Measurements from ENCODE around the gene TNIK. TPM values are rescaled to one million over a fixed set of nuclear protein-coding genes. Genes with fewer than 3 reads are reported as not detected.
A peak's percentile ranks its signal among the peaks of the same experiment; 100 is the strongest.

TNIK gene
- total RNA-seq, 1 donor from 2014 or later = 36.0 TPM

DNA sequence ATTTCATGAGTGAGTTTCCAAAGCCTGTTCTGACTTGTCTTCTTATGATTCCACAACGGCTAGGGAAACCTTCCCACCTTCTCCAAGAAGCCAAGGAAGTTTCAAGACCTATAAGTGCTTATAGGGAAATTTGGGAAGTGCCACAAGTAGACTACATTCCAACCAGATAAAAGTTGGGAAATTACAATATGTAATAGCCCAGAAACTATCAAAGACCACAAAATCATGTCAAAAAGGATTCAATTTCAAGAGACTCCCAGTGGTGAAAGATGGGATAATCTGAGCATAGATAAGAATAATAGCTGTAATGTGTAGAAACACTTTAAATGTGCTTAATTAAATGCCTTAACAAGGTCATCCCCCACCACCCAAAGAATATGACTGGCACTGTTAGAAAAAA lies 264.5 kb downstream of the TNIK start:
- DNase-seq (ENCODE audit: low read depth, low spot score) = no peak

- no peak for DNase-seq (ENCODE audit: low read depth, low spot score)
Observed at GRCh38 chr3:171194965-171195364, 265.2 kb downstream of the TNIK start.

GRCh38 chr3:171193693-171194092 lies 266.5 kb downstream of the TNIK start:
- peak; percentile 90 for DNase-seq (ENCODE audit: low read depth, low spot score)

DNA sequence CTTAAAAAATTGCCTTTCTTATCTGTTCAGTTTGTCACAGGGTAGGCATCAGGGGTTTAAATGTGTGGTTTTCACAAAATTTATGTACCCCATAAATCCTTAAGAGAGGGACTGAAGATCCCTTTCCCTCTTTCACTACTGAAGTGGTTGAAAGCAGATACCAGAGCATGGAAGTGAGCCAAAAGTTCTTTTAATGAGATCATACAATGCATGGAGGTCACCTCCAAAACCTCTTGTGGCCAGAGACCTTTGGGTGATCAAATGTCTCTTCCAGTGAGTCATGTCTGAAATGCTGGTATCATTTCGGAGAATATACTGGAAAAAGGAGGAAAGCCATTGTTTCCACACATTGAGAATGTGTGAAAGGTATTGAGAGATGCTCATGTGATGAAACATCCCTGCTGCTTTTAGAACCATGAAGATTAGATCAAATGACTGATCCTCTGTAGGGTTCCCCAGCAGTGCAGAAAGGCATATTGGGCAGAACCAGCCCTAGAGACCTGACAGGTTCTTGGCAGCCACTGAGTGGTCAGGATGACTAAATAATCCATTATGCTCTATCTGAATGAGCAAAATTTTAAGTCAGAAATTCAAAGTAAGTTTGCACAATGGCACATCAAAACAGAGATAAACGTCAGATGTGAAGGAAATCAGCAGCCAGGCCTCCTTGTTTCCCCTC lies 267.9 kb downstream of the TNIK start:
- peak; percentile 84 for DNase-seq (ENCODE audit: low read depth, low spot score)

DNA sequence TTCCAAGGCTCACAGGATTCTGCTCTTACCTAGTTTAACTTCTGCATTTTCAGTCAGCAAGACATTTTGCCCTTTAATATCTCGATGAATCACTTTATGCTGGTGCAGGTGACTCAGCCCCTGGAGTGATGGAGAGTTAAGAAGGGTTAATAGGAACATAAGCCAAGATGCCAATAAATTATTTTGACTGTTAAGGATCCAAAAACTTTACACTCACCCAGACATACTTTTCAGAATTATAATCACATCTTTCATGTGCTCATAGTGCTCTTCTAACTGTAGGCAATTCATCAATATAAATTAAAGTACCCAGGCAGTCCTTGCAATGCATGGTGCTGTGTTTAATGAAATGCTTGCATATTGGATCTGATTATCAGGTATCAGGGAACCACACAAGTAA lies 269.5 kb downstream of the TNIK start:
- no peak for DNase-seq (ENCODE audit: low read depth, low spot score)

DNA sequence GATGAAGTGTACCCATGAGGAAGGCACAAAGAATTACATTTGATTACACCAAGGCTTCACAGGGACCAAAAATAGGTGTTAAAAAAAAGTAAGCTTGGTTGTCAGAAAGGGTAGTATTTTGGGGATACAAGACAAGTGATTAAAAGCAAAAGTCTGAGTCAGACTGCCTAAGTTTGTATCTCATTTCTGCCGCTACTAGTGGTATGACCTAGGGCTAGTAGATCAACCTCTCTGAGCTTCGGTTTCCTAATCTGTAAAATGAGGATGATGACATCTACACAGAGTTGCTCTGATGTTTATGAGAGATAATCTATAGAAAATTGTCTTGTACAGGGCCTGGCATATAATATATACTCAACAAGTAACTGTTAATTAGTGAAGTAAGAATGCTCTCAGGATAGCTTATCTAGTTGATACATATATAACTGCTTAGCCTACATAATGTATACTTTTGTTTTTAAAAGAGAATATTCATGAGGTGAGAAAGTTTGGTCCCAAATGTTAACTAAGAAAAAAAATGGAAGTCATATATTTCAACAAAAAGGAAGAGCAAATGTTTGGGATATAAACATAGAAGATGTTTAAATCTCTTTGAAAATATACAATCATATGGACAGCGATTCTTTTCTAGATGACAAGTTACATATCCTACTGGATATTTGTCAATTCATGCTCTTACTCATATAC lies 270.7 kb downstream of the TNIK start:
- DNase-seq (ENCODE audit: low read depth, low spot score) = no peak

DNA sequence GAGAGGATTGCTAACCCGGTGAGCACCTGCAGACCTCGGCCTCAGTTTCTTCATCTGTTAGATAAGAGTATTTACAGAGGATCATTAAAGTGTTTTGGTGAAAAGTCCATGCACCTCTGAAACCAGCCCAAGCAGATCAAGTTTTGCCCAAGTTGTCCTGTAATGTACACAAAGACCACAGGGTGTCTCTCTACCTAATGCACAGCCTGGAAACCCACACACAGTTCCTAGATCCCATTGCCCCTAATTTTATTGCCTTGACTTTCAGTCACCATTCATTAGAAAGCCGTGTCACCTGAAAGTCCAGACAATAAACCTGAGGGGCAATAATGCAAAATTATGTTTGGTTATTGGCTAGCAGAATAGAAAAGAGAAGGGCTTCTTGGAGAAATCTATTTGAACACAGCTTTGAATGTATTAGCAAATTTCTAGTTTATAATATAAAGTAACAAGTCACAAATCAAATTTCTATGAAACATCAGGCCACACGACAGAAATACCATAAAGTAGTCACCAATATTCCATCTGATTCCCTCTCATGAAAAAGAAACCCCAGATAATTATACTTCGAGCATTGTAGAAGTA lies 272.4 kb downstream of the TNIK start:
- no peak for DNase-seq (ENCODE audit: low read depth, low spot score)

DNA sequence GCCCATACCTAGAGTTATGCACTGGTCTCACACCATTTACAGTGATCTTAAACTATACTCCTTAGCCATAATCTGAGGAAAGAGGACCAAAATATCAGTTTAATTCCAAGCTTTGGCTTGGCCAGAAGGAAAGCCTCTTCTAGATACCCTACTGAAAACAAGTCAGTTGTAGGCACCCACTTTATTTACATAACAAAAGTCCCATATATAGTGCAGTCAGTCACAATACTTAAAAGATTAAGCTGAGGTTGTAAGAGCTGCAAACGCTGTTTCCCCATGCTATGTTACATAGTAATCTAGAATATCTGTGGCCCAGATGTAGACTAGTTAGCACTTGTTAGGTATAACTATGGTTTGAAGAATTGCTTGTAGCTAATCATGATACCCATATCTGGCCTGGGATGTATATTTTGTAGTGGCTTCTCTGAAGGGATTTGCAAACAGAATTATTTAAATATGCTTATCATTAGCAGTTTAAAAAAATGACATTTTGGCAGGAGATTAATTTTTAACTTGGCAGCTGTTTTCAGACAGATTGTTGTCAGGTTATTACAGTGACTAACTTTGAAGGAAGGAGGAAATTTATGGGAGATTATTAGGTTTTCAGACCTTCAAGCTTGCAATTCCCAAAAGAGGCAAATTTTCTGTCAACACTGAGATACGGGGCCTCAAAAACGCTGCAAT lies 273.2 kb downstream of the TNIK start:
- no peak for DNase-seq (ENCODE audit: low read depth, low spot score)

GRCh38 chr3:171186383-171186782 lies 273.8 kb downstream of the TNIK start:
- DNase-seq (ENCODE audit: low read depth, low spot score) = no peak

- DNase-seq (ENCODE audit: low read depth, low spot score) = no peak
Observed at GRCh38 chr3:171185959-171186358, 274.2 kb downstream of the TNIK start.

- DNase-seq (ENCODE audit: low read depth, low spot score) = no peak
Observed at GRCh38 chr3:171184372-171184771, 275.8 kb downstream of the TNIK start.

DNA sequence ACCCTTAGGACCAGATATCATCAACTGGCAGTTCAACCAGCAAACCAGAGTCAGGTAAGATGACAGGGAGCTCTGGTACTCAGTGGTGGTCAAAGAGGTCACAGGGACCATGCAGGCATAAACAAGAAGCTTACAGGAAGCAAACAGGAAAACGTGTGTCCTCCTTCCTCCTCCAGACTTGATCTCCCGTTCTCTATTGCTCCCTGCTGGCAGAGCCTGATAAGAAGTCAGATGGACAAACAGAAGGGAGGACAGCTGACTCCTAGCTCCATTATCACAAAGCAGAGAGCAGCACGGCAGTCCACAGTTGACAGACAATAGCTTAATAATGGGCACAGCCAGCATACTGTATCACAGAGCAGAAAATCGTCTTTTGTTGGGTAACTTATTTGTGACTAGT lies 277.2 kb downstream of the TNIK start:
- no peak for DNase-seq (ENCODE audit: low read depth, low spot score)

- no peak for DNase-seq (ENCODE audit: low read depth, low spot score)
Observed at GRCh38 chr3:171181907-171182690, 278.1 kb downstream of the TNIK start.

GRCh38 chr3:171178714-171179113 lies 281.5 kb downstream of the TNIK start:
- DNase-seq (ENCODE audit: low read depth, low spot score) = no peak

GRCh38 chr3:171177553-171177952 lies 282.7 kb downstream of the TNIK start:
- DNase-seq (ENCODE audit: low read depth, low spot score) = no peak

DNA sequence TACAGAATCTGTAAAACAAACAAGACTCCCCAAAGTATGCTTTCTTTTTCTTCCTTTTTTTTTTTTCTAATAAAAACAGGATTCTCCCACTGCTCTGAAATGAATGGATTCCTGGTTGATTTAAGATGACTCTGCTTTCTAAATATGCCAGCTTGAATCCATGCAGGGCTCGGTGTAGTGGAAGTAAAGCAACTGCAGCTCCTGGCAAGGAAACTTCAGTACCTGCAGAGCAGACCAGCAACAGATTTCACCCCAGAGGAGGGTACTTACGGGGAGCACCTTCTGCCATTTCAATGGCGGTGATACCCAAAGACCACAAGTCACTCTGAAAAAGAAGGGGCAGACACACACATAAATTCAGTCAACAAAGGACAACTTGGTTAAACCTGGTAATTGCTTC lies 283.1 kb downstream of the TNIK start:
- DNase-seq (ENCODE audit: low read depth, low spot score) = no peak

GRCh38 chr3:171176244-171176933 lies 283.8 kb downstream of the TNIK start:
- DNase-seq (ENCODE audit: low read depth, low spot score) = no peak

DNA sequence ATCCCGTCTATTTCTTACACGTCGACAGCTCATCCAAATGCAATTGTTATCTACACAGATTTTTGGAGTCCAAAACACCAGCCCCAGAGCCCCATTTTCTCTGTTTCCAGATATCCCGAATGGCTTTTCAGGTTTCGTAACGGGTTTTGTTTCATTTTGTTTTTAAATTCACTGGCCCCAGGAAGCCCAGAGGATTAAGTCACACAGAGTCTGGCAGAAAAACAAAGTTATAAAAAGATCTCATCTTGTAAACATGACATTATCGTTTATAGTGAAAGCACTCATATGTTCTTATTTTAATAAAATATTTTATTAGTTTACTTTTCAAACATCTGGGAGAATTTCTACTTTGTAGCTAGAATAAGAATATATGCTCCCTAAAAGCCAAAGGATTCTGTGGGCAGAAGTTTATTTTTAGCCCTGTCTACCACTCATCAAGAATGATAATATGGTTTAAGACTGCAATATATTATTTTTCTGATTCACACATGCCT lies 284.4 kb downstream of the TNIK start:
- no peak for DNase-seq (ENCODE audit: low read depth, low spot score)

DNA sequence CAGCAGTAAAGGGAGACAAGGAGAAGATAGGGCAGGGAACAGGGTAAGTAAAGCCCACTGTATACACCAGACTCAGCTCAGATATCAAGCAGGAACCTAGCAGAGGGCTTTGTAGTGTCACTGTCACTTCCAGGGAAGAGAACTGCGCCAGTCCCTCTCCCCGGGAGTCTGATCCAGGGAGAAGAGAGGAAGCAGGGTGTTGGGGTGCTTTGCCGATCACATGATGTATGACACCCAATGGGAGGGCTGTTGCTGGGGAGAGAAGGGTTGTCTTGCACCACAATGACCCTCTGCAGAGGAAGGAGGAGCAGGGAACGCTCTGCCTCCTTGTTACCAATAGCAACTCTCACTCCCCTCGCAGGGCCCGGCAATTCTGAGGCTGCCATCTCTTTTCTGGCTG lies 286.5 kb downstream of the TNIK start:
- DNase-seq (ENCODE audit: low read depth, low spot score) = no peak

DNA sequence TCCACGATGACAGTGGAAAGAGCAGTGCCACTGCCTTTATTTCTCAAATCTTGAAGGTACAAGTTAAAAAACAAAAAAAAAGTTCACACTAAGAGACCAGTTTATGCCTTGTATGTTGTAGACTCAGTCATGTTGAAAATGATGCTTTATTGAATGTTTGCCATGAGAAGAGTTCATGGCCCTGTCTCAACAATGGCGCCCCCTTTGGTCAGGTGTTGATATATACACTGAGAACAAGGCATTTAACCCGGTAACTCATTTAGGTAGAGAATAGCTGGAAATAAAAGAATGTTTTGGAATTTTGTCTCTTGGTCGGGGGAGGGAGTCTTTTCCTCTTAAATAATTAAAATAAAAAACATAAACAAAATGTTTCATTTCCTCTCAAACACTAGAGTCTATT lies 288.1 kb downstream of the TNIK start:
- DNase-seq (ENCODE audit: low read depth, low spot score) = no peak

GRCh38 chr3:171169866-171170265 lies 290.3 kb downstream of the TNIK start:
- no peak for DNase-seq (ENCODE audit: low read depth, low spot score)
